DMS79 treated with DMSO at 0.1 percent for 48 hours (cell line): ENCODE data around the gene ZNF622.

Experiments used
- DNase-seq: peaks from one replicate; lab custom pipeline; 2025; lab: John Stamatoyannopoulos, UW

ZNF622 gene, protein sequence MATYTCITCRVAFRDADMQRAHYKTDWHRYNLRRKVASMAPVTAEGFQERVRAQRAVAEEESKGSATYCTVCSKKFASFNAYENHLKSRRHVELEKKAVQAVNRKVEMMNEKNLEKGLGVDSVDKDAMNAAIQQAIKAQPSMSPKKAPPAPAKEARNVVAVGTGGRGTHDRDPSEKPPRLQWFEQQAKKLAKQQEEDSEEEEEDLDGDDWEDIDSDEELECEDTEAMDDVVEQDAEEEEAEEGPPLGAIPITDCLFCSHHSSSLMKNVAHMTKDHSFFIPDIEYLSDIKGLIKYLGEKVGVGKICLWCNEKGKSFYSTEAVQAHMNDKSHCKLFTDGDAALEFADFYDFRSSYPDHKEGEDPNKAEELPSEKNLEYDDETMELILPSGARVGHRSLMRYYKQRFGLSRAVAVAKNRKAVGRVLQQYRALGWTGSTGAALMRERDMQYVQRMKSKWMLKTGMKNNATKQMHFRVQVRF

DNA sequence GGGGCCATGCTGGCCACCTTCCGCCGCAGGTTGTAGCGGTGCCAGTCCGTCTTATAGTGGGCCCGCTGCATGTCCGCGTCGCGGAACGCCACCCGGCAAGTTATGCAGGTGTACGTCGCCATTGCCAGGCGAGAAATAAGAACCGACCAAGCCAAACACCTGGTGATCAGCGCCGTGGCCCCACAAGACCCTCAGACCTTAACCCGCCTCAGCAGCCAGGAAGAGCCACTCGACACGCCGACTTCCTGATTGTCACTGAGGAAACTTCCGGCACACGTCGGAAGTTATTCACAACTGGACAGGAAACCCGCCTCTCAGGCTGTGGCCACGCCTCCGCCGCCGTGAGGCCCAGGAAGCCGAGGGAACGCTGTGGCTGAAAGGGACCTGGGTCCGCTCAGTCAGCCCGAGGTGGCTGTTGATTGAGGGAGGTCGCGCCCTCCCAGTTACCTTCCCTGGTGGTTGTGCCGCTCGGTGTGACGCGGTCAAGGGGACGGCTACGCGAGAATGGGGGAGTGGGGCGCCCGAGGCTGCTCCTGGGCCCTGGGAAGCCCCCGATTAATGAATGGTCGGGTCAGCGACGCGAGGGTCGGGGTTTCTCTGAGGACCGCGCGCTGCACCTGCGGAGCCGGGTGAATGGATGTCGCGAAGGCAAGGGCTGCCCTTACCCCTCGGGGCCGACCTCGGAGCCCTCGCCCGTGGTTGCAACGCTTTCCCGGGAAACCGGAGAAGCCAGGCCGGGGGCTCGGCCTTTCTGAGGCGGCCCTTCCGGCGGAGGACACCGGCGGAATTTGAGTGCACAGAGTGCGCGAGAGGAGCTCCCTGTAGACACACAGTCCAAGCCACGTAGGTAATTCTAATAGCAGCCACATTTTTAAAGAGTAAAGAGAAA, at the start of gene ZNF622:
Gene ZNF622, minus strand, starts transcription at position 257 of the 889 bp plus-strand sequence. Its CDS starts 135 bp downstream, at position 122.
- DNase-seq: peak; percentile 83

DNA sequence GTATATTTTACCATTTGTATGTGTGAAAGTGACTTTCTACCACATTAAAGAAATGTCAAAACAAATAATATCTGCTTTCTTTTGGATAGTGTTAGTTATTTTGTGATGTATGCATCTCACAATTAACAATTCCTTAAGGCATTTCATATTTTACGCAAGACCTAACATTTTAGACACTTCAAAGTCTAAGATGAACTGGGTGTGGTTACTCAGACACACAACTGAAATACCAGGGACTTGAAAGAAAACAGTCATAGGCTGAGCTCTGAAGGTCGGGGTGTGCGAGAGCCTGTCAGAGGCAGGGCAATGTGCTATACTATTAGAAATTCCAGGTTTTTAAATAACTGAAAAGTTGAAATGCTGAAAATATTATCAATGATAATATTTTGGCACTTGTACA, 44.5 kb upstream of the ZNF622 start:
- DNase-seq: no peak

DNA sequence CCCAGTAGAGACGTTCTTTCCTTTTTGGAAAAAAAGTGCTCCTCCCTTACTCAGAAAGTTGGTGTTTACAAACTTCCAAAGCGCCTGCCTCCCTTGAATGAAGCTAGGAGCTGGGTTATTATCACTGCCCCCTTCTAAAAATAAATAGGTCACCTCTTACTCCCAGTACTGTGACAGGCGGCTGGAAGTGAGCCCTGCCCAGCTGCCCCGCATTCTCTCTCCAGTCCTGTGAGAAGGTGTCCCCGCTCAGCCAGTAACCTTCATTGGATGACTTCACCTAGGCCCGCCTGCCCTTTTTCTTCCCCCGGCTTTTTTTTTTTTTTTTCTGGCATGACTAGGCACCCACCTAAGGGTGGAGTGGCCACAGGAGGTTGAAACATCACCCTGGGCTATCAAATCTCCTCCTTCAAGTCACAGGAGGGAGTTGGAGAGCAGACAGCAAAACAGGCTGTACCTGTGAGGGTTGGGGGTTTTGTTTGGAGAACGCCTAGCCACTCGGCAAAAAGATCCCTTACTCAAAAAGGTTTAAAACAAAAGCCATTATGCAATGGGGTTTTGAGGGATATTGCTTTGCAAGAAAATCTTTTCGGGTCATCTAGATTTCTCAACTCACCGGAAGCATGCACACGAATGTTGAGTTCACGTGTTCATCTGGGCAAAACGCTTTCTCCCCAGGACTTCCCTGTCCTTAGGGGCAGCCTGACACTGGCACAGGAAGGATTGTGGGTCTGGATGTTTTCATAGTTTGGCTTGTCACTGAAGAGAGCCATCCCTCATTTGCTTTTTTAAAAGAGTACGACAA, 43.3 kb upstream of the ZNF622 start:
- peak; percentile 35 for DNase-seq

DNA sequence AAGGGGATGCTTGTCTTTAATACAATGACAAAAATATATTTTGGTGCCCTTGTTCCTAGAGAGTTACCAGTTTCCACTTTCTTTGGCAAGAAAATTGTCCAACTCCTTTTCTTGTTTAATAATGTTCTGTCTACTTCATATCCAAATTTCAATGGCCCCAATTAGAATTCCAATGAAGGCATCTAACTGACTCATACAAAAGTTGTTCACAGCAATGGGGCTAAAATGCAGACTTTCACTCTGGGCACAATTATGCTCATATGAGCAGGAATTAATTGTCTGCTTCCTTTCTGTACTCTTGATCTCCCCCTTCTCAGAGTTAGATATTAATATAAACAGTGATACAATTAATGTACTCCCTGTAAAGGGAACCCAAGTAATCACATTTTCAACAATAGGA, 42.1 kb upstream of the ZNF622 start:
- no peak for DNase-seq

DNA sequence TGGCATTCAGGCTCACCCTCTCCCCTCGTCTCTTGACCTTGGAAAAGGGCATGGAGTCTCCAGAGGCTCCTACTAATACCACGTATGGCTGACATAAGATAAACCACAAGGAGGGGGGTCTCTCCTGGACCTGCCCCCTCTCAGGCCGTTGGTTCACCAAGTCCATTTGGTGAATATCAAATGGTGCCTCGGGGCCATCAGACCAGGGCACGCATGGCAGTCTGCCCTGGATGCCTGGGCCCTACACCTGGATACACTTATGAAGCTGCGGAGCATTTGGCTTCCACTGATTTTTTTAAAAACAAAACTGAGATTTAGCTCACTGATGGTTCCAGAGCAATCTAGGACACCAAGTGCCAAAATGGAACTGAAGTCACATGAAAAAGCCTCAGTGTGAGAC, 40.3 kb upstream of the ZNF622 start:
- DNase-seq: no peak

DNA sequence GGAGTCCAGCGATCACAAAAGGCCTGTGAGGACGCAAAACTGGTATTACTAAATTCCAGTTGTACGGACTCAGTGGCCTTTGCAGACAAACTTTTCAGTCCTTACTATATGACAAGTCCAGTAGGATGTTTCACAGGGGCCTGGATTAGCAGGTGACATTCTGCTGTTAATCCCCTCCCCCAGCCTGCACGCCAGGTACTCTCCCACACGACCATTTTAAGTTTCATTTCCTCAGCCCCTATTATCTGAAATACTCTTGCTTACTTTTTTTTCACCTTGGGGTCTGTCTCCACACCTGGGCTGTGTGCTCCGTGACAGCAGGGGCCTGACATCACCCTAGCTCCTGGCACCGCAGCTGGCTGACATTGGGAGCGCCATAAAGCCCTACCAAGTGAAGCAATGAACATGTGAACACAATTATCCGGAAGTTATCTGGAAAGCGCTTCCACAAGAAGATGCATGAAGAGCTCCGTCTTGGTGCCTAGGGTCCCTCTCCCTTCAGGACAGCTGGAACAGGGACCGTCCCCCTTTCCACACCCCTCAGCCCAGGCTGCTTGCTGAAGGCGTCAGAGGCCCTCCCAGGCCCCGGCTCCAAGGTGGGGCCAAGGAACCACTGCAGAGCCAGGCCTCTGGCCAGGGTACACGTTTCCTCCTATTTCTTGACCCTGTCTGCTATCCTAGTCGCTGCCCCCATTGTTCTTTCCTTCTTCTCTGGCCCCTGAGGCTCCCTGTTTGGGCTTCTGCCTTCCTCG, 39.7 kb upstream of the ZNF622 start:
- DNase-seq: no peak

DNA sequence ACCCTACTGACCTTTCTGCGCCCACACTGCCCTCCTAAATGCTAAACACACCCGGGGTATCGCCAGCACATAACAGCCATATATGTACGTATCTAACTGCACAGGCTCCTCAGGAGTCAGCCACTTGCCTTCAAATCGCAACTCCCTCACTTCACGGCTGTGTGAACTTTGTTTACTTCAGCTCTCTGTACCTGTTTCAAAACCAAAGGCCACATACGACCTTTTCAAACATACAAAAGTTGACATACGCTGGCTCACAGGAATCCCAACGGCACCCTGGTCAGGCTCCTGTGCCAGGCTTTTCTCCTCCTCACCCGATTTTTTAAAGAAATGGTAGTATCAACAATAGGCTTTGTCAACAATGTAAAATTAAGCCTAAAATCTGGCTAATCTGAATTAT, 39.0 kb upstream of the ZNF622 start:
- DNase-seq: no peak

DNA sequence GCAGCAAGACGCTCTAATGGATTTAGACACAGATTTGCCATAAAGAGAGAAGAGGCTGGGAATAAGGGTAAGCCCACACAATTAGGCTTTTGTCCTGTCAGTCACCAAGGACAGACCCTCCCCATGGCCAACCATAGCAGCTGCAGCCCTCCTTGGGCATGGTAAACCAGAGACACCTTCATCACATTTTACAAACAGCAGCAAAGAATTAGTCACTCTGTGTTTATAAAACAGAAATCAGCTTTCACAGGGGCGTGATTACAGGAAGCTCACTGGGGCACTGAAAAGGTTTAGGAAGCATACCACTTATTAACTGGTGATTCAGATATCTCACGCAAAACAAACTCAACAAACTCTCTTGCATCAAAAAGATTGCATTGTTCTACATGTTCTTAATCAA, 37.3 kb upstream of the ZNF622 start:
- no peak for DNase-seq

DNA sequence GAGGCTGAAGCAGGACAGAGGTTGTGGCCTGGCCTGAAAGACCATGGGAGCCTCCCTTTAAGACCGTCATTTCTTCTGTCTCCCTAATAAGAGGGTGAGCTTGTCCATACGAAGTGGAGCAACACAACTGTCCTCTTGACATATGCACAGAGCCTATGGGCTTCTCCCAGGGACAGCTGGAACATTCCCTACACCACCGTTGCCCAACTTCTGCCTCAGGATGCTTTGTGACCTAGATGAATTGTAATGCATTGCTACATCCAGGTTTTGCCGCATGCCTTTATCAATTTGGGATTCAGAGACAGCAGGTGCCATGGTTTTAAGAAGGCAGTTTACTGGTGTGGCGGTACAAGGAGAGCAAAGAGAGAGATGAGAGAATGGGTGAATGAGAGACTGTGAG, 34.4 kb upstream of the ZNF622 start:
- DNase-seq: no peak

DNA sequence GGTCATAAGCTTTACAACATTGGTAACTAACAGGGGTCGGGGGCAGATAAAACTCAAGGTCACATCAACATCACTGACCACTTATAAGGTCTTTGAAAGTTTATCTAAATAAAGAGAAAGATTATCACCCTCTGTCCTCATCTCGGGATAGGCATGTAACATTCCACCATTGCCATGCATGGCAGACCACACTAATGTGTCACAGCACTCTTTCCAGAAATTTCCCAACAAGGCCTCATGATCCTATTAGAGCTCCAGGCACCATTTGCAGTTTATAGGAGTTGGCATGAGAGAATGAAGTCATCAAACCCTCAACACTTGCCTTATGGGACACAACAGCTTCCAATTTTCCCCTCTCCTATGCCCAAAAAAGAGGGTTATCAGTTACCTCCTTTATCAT, 31.9 kb upstream of the ZNF622 start:
- no peak for DNase-seq

DNA sequence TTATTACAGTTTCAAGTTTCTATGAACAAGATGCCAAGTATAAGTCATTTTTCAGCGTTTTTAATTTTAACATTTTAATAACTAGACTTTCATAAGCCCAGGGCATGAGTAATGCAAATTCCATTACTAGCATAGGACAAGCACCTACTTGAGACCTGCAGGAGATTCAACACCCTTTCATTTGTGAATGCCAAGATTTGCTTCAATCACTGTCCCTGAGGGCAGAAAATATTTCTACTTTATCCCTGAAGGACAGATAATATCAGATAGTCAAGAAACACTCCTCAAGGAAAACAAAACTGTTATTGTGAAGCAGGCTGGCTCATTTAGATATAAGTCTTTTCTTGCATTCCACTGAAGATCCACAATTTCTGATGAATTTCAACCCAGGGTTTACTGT, 27.7 kb upstream of the ZNF622 start:
- DNase-seq: no peak

DNA sequence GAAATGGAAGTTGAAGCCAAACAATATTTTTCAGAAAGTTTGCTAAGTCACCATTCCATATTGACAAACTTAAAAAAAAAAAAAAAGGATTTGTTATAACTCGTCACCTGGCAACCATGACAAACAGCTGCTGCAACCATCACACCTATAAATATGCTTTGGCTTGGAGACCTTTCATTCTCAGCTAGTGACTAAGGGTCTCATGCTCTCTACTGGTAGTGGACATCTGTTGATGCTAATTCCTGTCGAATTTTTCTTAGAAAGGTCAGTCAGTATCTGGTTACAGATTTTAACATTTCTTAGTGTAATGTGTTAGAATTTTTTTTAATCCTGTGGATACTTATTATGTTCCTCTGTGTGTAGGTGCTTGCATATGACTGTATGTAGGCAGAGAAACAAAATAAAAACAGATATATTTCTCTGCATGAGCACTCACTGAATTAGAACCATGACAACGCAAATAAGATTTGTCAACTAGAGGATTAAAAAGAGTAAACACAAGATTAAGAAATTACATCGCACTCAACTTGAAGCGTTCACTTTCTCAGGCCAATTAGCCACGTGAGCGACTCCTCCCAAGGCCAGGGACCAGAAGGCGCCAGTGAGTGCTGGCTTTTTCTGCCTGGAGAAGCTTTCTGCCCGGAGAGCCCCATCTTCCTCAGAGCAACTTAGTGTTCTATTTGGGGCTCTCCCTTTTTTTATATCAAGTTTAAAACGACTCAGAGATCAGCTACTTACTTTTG, 27.0 kb upstream of the ZNF622 start:
- no peak for DNase-seq

DNA sequence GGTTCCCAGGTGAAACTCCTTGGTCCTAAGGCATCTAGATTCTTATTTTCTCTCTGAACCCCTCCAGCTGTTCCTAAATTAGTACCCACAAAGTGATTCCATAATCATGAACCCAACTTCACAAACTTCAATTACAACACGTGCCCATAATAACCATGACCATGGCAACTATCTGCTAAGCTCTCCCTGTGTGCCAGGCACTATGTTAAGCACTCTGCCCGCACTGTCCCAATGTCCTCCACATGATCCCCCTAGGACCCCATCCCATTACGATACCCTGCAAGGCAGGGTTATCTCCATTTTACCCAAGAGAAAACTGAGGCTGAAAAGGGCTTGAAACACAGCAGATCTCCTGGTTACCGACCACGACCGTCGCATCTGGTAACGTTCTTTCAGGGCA, 25.3 kb upstream of the ZNF622 start:
- no peak for DNase-seq

DNA sequence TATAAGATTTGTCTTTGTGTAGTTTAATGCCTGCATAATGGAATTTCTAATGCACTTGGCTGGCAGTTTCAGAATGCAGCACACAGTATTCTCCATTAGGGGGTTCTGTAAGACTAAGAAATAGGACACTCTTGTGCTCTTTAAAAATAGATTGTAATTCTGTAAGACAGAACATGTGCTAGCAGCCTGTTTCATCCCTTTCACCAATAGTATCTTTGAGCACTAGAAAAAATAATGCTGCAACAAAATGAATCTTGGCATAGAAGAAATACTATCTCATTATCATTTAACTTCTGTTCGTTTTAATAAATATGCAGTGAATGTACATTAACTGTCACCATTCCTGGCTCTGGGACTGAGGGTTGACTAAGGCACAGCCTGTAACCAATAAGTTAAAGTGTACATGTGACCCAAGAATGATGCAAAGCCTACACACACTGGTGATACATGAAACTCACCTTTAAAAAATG, 23.8 kb upstream of the ZNF622 start:
- DNase-seq: peak; percentile 31

DNA sequence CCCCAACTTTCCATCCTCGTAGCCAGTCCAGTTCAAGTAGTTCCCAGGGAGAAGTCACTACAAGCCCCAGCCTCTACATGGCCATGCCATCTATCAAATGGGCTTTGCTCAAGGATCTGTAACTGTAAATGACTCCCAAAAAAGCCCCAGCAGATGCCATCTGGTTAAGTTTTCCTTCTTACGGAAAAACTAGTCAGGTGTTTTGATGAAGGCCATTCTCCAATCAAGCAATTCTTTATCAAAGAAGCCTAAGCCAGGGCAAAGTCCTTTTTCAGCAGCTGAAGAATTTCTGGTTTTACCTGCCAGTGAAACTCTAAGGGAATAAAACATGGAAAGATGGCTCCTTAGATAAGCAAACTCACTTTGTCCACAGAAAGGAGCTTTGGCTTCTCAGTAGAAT, 21.9 kb upstream of the ZNF622 start:
- no peak for DNase-seq

DNA sequence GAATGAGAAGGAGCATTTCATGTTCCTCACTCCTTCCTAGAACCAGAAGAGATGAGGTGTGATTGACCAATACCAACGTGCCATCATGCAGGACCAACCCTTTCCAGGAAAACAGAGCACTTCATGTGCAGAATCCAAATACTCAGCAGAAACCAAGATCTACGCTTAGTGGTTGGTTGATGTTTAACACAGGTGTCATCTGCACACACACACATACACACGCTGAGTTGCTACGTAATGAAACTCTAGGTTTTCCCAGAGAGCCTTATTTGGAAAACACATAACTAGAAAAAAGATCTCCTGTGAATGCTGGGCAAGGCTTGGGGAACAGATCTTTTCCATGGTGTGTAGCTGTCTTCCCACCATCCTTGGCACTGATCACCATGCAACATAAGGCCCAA, 21.1 kb upstream of the ZNF622 start:
- no peak for DNase-seq

DNA sequence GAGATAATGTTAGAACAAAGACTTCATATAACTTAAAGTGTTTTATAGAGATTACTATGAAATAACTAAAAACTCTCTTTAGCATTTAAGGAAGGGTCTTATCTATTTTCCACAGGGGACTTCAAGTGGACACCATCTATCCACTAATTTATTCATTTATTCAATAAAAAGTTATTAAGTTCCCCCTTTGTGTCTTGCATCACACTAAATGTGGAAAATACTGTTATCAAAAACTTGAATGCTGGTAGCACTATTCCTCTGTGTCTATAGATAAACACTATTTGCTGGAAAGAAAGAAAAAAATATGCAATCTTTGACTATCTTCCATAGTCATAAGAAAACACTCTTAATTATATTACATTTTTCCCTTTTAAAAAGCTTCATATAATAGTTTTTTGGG, 20.1 kb upstream of the ZNF622 start:
- DNase-seq: no peak

DNA sequence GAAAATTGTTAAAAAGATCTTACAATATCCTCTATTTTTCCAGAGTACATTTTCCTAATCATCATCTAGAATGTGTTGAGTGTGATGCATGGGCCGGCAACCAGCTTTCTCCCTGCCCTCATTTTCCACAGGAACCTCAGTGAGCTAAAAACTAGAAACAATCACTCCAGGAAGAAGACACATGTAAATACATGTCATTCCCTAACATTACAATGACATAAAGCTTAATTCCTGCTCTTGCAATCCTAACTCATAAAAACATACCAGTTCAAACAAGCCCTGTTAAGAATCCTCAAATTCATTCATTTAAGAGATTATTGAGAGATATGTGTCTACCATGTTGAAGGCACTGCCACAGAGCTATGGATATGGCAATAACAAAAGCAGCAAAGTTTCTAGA, 18.5 kb upstream of the ZNF622 start:
- no peak for DNase-seq

DNA sequence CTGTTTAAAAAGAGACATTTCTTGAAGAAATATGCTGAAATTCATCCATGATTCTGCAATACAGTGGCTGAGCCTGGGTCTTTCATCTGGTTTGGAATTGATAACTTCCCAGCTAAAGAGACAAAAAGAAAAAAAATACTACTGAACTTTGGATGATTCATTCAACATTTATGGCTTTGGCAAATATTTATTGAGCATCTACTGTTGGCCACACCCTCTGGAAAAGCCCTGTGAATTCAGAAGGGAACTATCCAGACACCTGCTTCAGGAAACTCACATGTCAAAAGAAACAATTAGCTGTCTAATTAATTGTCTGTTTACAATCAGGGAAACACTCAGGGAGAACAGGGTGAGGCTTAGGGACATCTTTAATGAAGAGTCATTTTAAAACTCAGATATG, 17.8 kb upstream of the ZNF622 start:
- no peak for DNase-seq

DNA sequence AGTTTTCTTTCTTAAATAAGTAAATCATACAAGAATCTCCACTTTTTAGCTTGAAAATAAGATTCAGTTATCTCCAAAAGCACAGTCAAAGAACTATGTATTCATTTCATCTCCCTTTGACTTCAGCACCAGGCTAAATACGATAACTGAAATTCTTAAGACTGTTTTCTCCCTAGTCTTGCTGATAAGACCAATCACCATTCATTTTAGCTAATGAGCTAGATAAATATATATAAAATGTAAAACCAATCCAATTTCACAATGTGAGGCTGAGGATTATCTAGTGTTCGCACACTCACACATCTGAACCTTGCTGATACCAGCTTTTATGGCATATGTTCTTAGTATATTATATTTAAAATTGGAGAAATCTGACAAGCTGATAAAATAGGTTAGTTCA, 17.3 kb upstream of the ZNF622 start:
- DNase-seq: no peak
